ENCODE data around the gene SGCD. TPM values are rescaled to one million over a fixed set of nuclear protein-coding genes. Genes with fewer than 3 reads are reported as not detected.

Gene SGCD
- total RNA-seq, 2 experiments from 2014 or later: not detected

- ChIA-PET CTCF (no interaction called here), POLR2A (no interaction called here)
- DNase-seq (no peak), ATAC-seq (no peak)
- H3K4me3 Mint-ChIP-seq: no peak overlapping the region
- H3K27ac Mint-ChIP-seq: no peak overlapping the region
- H3K4me1 Mint-ChIP-seq (ENCODE audit: low read depth): no peaks in the 10 kb centered on the region
- TF ChIP-seq CTCF (IDR thresholded peaks at IDR 0.05): no peak
- no peaks in the 10 kb centered on the region for H3K9me3 Mint-ChIP-seq
- peaks cover 2% of the 10 kb centered on the region for H3K27me3 Mint-ChIP-seq
- H3K36me3 Mint-ChIP-seq (ENCODE audit: low read depth): no peaks in the 10 kb centered on the region
- intact Hi-C loops (cut with micrococcal nuclease): no loop called here
Measured at GRCh38 chr5:156481741-156482140, 154.8 kb downstream of the SGCD start.

- intact Hi-C loops (cut with micrococcal nuclease): no loop called here
Measured at GRCh38 chr5:156482818-156483217, 155.9 kb downstream of the SGCD start.

GRCh38 chr5:156486394-156487238, 159.7 kb downstream of the SGCD start:
- no peaks in the 10 kb centered on the region for H3K4me1 Mint-ChIP-seq (ENCODE audit: low read depth)
- intact Hi-C loops (cut with micrococcal nuclease): no loop called here
- DNase-seq (no peak), ATAC-seq (no peak)
- no peak overlapping the region for H3K4me3 Mint-ChIP-seq
- peaks cover 17% of the 10 kb centered on the region for H3K9me3 Mint-ChIP-seq
- H3K36me3 Mint-ChIP-seq (ENCODE audit: low read depth): peaks cover 2% of the 10 kb centered on the region
- H3K27ac Mint-ChIP-seq: no peak overlapping the region
- ChIA-PET CTCF (no interaction called here), POLR2A (no interaction called here)
- no peak for TF ChIP-seq CTCF (IDR thresholded peaks at IDR 0.05)
- H3K27me3 Mint-ChIP-seq: peaks cover 1% of the 10 kb centered on the region

More at GRCh38 chr5:156482818-156483217, 155.9 kb downstream of the SGCD start:
- H3K4me1 Mint-ChIP-seq (ENCODE audit: low read depth): no peaks in the 10 kb centered on the region
- ATAC-seq (no peak), DNase-seq (no peak)
- H3K4me3 Mint-ChIP-seq: no peak overlapping the region
- CTCF ChIA-PET: no interaction called here
- H3K9me3 Mint-ChIP-seq: peaks cover 5% of the 10 kb centered on the region
- no peaks in the 10 kb centered on the region for H3K36me3 Mint-ChIP-seq (ENCODE audit: low read depth)
- H3K27ac Mint-ChIP-seq: no peak overlapping the region
- H3K27me3 Mint-ChIP-seq: peaks cover 2% of the 10 kb centered on the region
- POLR2A ChIA-PET: no interaction called here
- no peak for TF ChIP-seq CTCF (IDR thresholded peaks at IDR 0.05)

GRCh38 chr5:156491766-156492165, 164.8 kb downstream of the SGCD start:
- H3K27me3 Mint-ChIP-seq: peaks cover 1% of the 10 kb centered on the region
- POLR2A ChIA-PET: no interaction called here
- H3K4me1 Mint-ChIP-seq (ENCODE audit: low read depth): no peaks in the 10 kb centered on the region
- DNase-seq (no peak), ATAC-seq (no peak)
- CTCF ChIA-PET: interaction anchor here (1.2 kb wide), 1 partner anchor 11 kb away, joined by 3 read pairs; no protein-coding TSS in a partner anchor
- H3K4me3 Mint-ChIP-seq: no peak overlapping the region
- no peak overlapping the region for H3K27ac Mint-ChIP-seq
- H3K36me3 Mint-ChIP-seq (ENCODE audit: low read depth): peaks cover 2% of the 10 kb centered on the region
- intact Hi-C loops (cut with micrococcal nuclease): no loop called here
- peaks cover 17% of the 10 kb centered on the region for H3K9me3 Mint-ChIP-seq
- no peak for TF ChIP-seq CTCF (IDR thresholded peaks at IDR 0.05)

GRCh38 chr5:156496291-156496690, 169.3 kb downstream of the SGCD start:
- CTCF ChIA-PET: interaction anchor here (1.1 kb wide), 1 partner anchor 74 kb away, joined by 3 read pairs; no protein-coding TSS in a partner anchor
- Mint-ChIP-seq H3K27ac (no peak overlapping the region), H3K4me3 (no peak overlapping the region), H3K27me3 (peaks cover 1% of the 10 kb centered on the region), H3K4me1 (ENCODE audit: low read depth) (no peaks in the 10 kb centered on the region), H3K9me3 (no peaks in the 10 kb centered on the region), H3K36me3 (ENCODE audit: low read depth) (no peaks in the 10 kb centered on the region)
- intact Hi-C loops (cut with micrococcal nuclease): no loop called here
- POLR2A ChIA-PET: no interaction called here
- no peak for TF ChIP-seq CTCF (IDR thresholded peaks at IDR 0.05)
- ATAC-seq: no peak
- DNase-seq: no peak

Measured in activated CD8-positive, alpha-beta T cell treated with anti-CD3 and anti-CD28 coated beads for 36 hours (primary cell).